Body of pancreas (tissue), 4 donors: ENCODE results near the gene TSPAN32. TPM values are rescaled to one million over a fixed set of nuclear protein-coding genes. Genes with fewer than 3 reads are reported as not detected.

Experiments
- ATAC-seq: fragments of 150-250 bp; one replicate; pipeline ENCODE4 v1.9.1; 2016
- DNase-seq, 4 donors: peaks; one replicate each; pipeline ENCODE4 v3.0.0-alpha.2; 2019
- H3K27ac ChIP-seq, 4 donors: fragments of 200-600 bp; sonication (generic); 1 replicate in 3 of 4; 2 replicates in 1 of 4; pipeline versions ENCODE4 v1.5.1 to v1.6.1; 2016 to 2019; ENCODE audit warnings: mild to moderate bottlenecking in 1 of 4, mixed read lengths in 1 of 4, moderate library complexity in 1 of 4
- H3K27me3 ChIP-seq, 2 donors: fragments of 200-600 bp; sonication (generic); one replicate each; pipeline ENCODE4 v1.6.0; 2016; ENCODE audit warnings: mild to moderate bottlenecking in 1 of 2
- H3K36me3 ChIP-seq, 2 donors: fragments of 200-600 bp; sonication (generic); replicated peaks in 1 of 2; 2 replicates each; pipeline ENCODE4 v1.5.1; 2016; ENCODE audit warnings: low read depth in 2 of 2; ENCODE audit not compliant: insufficient read depth in 1 of 2
- H3K4me1 ChIP-seq: fragments of 200-600 bp; sonication (generic); one replicate; pipeline ENCODE4 v1.6.0; 2016
- H3K4me3 ChIP-seq, 2 donors: fragments of 200-600 bp; sonication (generic); 1 replicate in 1 of 2; 2 replicates in 1 of 2; pipeline ENCODE4 v1.5.1; 2016 to 2019
- H3K9me3 ChIP-seq, 3 donors: fragments of 200-600 bp; sonication (generic); 1 replicate in 2 of 3; 2 replicates in 1 of 3; pipeline ENCODE4 v1.5.1; 2016
- POLR2A ChIP-seq, 3 donors: fragments of 450-650 bp; IDR thresholded peaks; one replicate each; pipeline ENCODE4 v1.6.1; 2016; ENCODE audit warnings: antibody characterized with exemption in 3 of 3, mild to moderate bottlenecking in 2 of 3
- WGBS, 2 donors: methylation state at CpG; one replicate each; pipeline ENCODE4 v1.1.5; 2017; 5-methylcytosine and 5-hydroxymethylcytosine counted together
- intact Hi-C: fragments of 100-400 bp; cut with DNase I; formaldehyde crosslinking; loops from one replicate; pipeline ENCODE4 v1.15.1; 2023
- total RNA-seq, 2 donors: library from RNA; depleted of rRNA; stranded (reverse); fragments of >200 nt; gene quantifications; one replicate each; pipeline ENCODE4 v1.1.0, GENCODE V29; 2016
- TF ChIP-seq, protein P1 (sequence below), 7 experiments: fragments of 450-650 bp in 4 of 7; fragments of 200-600 bp in 3 of 7; sonication (generic) in 3 of 7; IDR thresholded peaks; one replicate each; pipeline ENCODE4 v1.5.1; 2016 to 2019; ENCODE audit warnings: antibody characterized with exemption in 7 of 7

The TSPAN32 gene
- total RNA-seq, 2 donors from 2014 or later, result 5.9 TPM; not detected in 1

GRCh38 chr11:2346586-2347307, 44.9 kb downstream of the TSPAN32 start:
- Histone ChIP-seq H3K27me3 (no peaks in the 10 kb centered on the region), H3K9me3 (no peaks in the 10 kb centered on the region), H3K27ac (no peak overlapping the region), H3K36me3 (no peaks in the 10 kb centered on the region), H3K4me3 (no peak overlapping the region), H3K4me1 (no peaks in the 10 kb centered on the region)
- DNase-seq (no peak), ATAC-seq (no peak)
- intact Hi-C loops, result no loop called here
- TF ChIP-seq POLR2A (IDR thresholded peaks at IDR 0.05), result no peak
- TF ChIP-seq, protein P1, sequence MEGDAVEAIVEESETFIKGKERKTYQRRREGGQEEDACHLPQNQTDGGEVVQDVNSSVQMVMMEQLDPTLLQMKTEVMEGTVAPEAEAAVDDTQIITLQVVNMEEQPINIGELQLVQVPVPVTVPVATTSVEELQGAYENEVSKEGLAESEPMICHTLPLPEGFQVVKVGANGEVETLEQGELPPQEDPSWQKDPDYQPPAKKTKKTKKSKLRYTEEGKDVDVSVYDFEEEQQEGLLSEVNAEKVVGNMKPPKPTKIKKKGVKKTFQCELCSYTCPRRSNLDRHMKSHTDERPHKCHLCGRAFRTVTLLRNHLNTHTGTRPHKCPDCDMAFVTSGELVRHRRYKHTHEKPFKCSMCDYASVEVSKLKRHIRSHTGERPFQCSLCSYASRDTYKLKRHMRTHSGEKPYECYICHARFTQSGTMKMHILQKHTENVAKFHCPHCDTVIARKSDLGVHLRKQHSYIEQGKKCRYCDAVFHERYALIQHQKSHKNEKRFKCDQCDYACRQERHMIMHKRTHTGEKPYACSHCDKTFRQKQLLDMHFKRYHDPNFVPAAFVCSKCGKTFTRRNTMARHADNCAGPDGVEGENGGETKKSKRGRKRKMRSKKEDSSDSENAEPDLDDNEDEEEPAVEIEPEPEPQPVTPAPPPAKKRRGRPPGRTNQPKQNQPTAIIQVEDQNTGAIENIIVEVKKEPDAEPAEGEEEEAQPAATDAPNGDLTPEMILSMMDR (IDR thresholded peaks at IDR 0.05), result no peak
- WGBS, 2 donors, result 79 to 83% methylated on average over 8 to 10 of the region's 10 CpGs

GRCh38 chr11:2347308-2347830, 45.6 kb downstream of the TSPAN32 start:
- H3K27me3 ChIP-seq, result no peaks in the 10 kb centered on the region
- WGBS, 2 donors, result 75 to 81% methylated on average over 9 of the region's 9 CpGs
- no peak overlapping the region for H3K27ac ChIP-seq
- ATAC-seq, result no peak
- DNase-seq, result no peak
- TF ChIP-seq POLR2A (IDR thresholded peaks at IDR 0.05), result no peak
- TF ChIP-seq, protein P1 (IDR thresholded peaks at IDR 0.05), result no peak
- H3K9me3 ChIP-seq, result no peaks in the 10 kb centered on the region
- intact Hi-C loops, result no loop called here
- no peaks in the 10 kb centered on the region for H3K4me1 ChIP-seq
- no peaks in the 10 kb centered on the region for H3K36me3 ChIP-seq
- H3K4me3 ChIP-seq, result no peak overlapping the region

DNA sequence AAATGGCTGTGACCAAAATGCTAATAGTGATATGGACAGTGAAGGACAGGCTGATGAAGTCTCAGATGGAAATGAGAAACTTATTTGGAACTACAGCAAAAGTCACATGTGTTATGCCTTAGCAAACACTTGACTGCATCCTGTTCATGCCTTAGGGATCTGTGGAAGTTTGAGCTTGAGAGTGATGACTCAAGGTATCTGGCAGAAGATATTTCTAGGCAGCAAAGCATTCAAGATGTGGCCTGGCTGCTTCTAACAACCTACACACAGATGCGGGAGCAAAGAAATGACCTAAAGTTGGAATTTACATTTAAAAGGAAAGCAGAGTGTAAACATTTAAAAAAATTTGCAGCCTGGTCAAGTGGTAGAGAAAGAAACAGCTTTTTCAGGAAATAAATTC, 47.2 kb downstream of the TSPAN32 start:
- no peak for TF ChIP-seq POLR2A (IDR thresholded peaks at IDR 0.05)
- TF ChIP-seq, protein P1 (IDR thresholded peaks at IDR 0.05), result no peak
- DNase-seq (no peak), ATAC-seq (no peak)
- intact Hi-C loops, result no loop called here
- Histone ChIP-seq H3K36me3 (no peaks in the 10 kb centered on the region), H3K4me3 (no peak overlapping the region), H3K27me3 (no peaks in the 10 kb centered on the region), H3K9me3 (no peaks in the 10 kb centered on the region), H3K27ac (no peak overlapping the region), H3K4me1 (no peaks in the 10 kb centered on the region)
- 92 to 95% methylated on average over 1 of the region's 1 CpG for WGBS, 2 donors

DNA sequence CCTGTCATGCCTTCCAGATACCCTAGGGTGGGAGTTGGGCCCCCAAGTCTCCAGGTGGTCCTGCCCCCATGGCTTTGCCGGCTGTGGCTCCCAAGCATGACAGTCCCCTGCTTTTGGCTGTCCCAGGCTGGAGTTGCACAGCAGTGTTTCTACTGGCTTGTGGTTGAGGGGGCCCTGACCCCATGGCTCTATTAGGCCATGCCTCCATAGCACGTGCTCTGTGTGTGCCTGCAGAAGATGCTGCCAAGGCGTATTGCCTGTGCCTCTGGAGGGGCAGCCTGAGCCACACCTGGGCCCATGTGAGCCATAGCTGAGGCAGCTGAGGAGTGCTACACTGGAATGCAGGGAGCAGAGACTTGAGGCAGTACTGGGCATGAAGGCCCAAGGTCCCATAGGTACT, 49.9 kb downstream of the TSPAN32 start:
- Histone ChIP-seq H3K4me1 (no peaks in the 10 kb centered on the region), H3K27ac (no peak overlapping the region), H3K27me3 (no peaks in the 10 kb centered on the region), H3K4me3 (no peak overlapping the region), H3K36me3 (no peaks in the 10 kb centered on the region), H3K9me3 (no peaks in the 10 kb centered on the region)
- TF ChIP-seq, protein P1 (IDR thresholded peaks at IDR 0.05), result no peak
- no peak for TF ChIP-seq POLR2A (IDR thresholded peaks at IDR 0.05)
- WGBS, 2 donors, result 69 to 90% methylated on average over 2 to 3 of the region's 3 CpGs
- DNase-seq, result no peak
- intact Hi-C loops, result no loop called here
- no peak for ATAC-seq

DNA sequence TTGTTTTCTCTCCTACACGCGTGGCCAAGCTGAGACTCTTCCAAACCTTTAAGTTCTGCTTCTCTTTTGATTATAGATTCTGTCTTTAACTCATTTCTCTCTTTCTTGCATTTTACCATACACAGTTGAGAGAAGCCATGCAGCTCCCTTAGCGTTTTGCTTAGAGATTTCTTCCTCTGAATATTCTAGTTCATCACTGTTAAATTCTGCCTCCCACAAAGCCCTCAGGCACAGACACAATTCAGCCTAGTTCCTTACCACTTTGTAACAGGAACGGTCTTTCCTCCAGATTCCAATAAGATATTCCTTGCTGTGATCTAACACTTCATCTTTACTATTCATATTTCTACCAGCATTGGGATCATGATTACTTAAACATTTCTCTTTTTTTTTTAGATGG, 50.6 kb downstream of the TSPAN32 start:
- H3K27ac ChIP-seq, result no peak overlapping the region
- H3K9me3 ChIP-seq, result no peaks in the 10 kb centered on the region
- 62 to 80% methylated on average over 4 of the region's 4 CpGs for WGBS, 2 donors
- intact Hi-C loops, result no loop called here
- no peaks in the 10 kb centered on the region for H3K4me1 ChIP-seq
- ATAC-seq, result no peak
- TF ChIP-seq, protein P1 (IDR thresholded peaks at IDR 0.05), result no peak
- no peak for TF ChIP-seq POLR2A (IDR thresholded peaks at IDR 0.05)
- no peaks in the 10 kb centered on the region for H3K27me3 ChIP-seq
- H3K4me3 ChIP-seq, result no peak overlapping the region
- H3K36me3 ChIP-seq, result no peaks in the 10 kb centered on the region
- no peak for DNase-seq
